ENCODE results near the gene MRPL53.
"Not testable (repeated sequence)": the region's sequence is repeated elsewhere in the genome, so short reads cannot be mapped to it uniquely, and the experiment has no call there.

The MRPL53 gene

GRCh38 chr2:74502720-74503505, 30.4 kb upstream of the MRPL53 start:
- DNase-seq (ENCODE audit: low read depth, low spot score): no peak

- no peak for DNase-seq (ENCODE audit: low read depth, low spot score)
Observed at GRCh38 chr2:74502147-74502719, 29.8 kb upstream of the MRPL53 start.

- no peak for DNase-seq (ENCODE audit: low read depth, low spot score)
Observed at GRCh38 chr2:74501335-74502071, 29.0 kb upstream of the MRPL53 start.

GRCh38 chr2:74500578-74500946, 28.1 kb upstream of the MRPL53 start:
- no peak for DNase-seq (ENCODE audit: low read depth, low spot score)

DNA sequence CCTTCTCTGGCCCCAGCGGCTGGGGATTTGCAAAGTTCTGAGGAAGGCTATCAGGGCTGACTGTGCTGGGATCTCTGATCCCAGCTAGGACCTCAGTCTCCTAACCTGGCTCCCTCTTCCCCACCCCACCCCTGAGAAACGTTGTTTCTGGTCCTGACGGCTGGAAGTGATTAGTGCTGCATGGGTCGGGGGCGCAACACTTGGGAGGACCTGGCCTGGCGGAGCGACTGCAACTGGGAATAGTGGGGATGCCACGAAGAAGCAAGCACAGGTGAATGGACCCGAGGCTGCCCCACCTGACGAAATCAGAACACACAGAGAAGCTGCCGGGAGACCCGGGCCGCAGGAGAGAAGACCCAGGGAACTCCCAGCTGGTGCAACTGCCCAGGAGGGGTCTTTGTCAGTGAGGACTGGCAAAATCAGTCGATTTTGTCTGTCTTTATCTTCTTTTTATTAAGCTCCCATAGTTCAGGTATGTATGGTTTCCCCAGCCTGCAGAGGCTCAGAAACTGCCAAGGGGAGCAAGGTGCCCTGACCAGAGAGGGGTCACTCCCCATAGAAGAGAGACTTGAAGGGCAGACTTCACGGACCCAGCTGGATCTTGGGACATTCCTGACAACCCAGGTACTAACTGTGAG, 27.6 kb upstream of the MRPL53 start:
- no peak for DNase-seq (ENCODE audit: low read depth, low spot score)

GRCh38 chr2:74499267-74499939, 26.9 kb upstream of the MRPL53 start, which contains the start of gene LBX2:
LBX2 (minus strand) TSS chr2:74499603; CDS start chr2:74499537, 66 bp downstream.
- no peak for DNase-seq (ENCODE audit: low read depth, low spot score)

DNA sequence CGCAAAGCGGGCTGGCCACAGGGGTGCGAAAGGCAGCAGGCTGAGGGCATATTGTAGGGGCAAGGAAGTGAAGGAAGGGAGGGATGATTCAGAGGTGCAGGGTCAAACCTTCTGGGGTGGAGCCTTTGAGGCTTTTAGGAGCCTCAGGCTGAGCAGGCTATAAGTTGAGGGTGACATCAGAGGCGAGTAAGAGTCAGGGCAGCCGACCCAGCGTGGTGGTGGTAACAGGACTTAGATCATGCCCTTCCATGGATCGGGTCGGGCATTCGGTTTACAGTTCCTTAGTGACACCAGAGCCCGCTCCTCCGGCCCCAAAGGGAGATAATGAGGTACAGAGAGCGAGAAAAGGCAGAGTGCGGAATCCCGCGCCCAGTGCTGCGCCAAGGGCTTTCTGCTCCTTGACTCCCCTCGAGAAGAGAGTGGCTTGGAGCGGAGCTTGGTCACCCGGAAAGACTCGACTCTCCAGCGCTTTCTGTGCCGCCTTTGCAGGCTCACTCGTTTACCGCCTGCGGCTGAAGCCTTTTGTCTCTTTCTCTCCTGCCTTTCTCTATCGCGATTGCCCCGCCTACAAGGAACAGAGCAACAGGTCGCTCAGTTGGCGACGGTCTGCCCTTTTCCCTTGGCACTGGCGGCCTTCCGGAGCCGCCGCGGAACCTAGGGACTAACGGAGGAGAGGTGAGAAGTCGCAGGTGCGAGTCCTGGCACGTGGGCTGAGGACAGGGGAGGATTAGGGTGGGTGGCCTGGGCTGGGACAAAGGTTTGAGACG, 26.2 kb upstream of the MRPL53 start:
- DNase-seq (ENCODE audit: low read depth, low spot score): no peak

DNA sequence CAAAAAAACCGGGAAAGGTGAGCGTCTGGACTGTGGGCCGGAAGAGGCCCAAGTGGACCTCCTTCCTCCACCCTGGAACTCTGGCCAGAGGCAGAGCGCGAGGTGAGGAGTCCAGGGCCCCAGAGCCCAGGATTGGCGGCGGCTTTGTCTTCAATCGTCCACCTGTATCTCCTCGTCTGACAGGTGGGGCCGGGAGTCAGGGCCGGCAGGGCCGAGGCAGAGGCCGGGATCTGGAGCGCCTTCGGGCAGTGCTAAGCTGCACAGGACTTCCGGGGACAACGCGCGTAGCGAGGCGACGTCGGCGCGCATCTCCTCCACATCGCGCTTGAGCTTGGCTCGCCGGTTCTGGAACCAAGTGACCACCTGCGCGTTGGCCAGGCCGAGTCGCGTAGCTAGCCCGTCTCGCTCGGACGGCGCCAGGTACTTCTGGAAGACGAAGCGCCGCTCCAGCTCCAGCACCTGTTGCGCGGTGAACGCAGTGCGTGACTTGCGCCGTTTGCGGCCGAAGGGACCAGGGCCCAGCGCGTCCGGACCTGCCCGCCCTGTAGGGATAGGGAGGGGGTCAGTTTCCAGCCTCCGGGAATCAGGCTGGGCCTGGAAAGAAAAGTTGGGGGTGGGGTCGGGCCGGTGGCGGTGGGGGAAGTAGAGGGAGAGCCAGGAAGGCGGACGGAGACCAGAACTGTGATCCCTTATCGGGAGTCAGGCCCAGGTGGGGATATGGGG, 25.5 kb upstream of the MRPL53 start:
- no peak for DNase-seq (ENCODE audit: low read depth, low spot score)

- no peak for DNase-seq (ENCODE audit: low read depth, low spot score)
Observed at GRCh38 chr2:74496997-74497776, 24.7 kb upstream of the MRPL53 start.

GRCh38 chr2:74495440-74495839, 23.0 kb upstream of the MRPL53 start:
- no peak for DNase-seq (ENCODE audit: low read depth, low spot score)

DNA sequence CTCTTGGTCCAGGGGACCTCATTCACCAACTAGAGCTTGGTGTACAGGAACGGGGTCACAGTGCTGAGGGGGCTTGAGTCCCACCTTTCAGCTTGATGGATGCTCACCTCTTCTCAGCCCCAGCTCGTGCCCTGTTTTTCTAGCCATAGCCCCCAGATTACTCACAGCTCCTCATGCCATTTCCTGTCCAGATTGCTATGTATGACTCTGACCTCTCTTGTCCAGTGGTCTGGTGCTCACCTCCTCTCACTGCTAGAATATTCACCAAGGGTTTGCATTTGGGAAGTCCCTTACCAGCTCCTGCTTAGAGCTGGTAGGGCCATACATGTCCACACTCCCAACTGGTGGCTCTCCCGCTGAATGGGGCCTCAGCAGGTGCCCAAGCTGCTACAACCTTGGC, 21.1 kb upstream of the MRPL53 start:
- no peak for DNase-seq (ENCODE audit: low read depth, low spot score)

- DNase-seq (ENCODE audit: low read depth, low spot score): no peak
Observed at GRCh38 chr2:74491648-74492544, 19.4 kb upstream of the MRPL53 start.

DNA sequence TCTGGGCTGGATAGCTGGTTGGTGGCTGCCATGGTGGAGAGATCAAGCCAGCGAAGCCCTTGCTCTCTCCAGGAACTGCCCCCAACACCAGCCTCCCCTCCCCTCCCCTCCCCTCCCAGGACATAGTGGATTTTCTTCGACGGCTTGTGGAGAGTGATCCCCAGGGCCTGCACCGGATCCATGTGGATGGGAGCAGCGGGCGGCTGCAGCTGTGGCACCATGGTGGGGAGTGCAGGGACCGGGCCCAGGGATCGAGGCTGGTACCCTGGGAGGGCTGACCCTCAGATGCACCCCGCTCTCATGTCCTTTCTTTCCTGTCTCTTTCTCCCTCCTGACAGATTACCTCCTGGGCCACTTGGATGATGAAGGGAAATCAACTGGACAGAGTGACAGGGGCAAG, 17.4 kb upstream of the MRPL53 start:
- DNase-seq (ENCODE audit: low read depth, low spot score): no peak

DNA sequence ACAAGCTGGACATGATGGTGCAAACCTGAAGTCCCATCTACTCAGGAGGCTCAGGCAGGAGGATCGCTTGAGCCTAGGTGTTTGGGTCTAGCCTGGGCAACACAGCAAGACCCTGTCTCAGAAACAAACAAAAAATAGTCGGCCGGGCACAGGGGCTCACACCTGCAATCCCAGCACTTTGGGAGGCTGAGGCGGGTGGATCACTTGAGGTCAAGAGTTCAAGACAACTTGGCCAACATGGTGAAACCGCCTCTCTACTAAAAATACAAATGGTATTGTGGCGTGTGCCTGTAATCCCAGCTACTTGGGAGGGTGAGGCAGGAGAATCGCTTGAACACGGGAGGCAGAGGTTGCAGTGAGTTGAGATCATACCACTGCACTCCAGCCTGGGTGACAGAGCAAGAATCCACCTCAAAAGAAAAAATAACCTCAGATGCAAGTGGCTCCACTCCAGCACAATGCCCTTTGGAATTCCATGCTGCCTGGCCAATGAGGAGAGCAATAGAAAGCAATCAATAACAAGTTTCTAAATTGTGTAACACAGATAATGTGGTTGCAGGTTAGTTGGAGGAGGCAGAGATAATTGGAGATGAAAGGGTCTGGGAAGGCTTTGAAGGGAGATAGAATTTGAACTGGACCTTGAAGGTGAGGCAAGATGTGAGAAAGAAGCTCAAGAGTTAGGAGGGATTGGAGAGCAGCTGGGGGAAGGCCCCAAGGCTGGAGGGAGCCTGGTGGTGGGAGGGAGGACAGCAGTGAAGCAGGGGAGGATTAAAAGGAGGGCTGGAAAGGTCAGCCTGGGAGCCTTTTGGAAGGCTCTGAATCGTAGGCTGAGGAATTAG, 16.4 kb upstream of the MRPL53 start:
- no peak for DNase-seq (ENCODE audit: low read depth, low spot score)

- DNase-seq (ENCODE audit: low read depth, low spot score): no peak
Observed at GRCh38 chr2:74486141-74486540, 13.7 kb upstream of the MRPL53 start.

DNA sequence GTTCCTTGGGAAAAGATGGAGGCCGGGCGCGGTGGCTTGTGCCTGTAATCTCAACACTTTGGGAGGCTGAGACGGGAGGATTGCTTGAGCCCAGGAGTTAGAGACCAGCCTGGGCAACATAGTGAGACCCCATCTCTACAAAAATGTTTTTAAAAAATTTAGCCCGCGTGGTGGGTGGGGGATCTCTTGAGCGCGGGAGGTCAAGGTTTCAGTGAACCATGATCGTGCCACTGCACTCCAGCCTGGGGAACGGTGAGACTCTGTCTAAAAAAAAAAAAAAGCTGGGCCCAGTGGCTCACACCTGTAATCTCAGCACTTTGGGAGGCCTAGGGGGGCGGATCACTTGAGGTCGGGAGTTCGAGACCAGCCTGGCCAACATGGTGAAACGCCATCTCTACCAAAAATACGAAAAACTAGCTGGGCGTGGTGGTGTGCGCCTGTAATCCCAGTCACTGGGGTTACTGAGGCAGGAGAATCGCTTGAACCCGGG, 11.2 kb upstream of the MRPL53 start:
- not testable (repeated sequence) for DNase-seq (ENCODE audit: low read depth, low spot score)

Measured in brain pericyte (primary cell).